WTC11 (cell line): ENCODE measurements around the gene C16orf46. TPM values are rescaled to one million over a fixed set of nuclear protein-coding genes. Genes with fewer than 3 reads are reported as not detected.

ENCODE experiments used
- ATAC-seq: fragments of 200-7000 bp; cut with Tn5 transposase; 2 replicates; pipeline ENCODE4 v1.10.0; 2021; ENCODE audit warnings: mild to moderate bottlenecking, moderate library complexity
- CTCF ChIA-PET: fragments of 300-600 bp; sonication (Branson Sonifier 250); formaldehyde crosslinking; loops from one replicate; lab custom pipeline; 2021; ENCODE audit warnings: antibody characterized with exemption; lab: Charles Lee
- POLR2A ChIA-PET: fragments of 350-600 bp; sonication (Branson Sonifier 250); formaldehyde crosslinking; loops from one replicate; lab custom pipeline; 2021; ENCODE audit warnings: antibody characterized with exemption; lab: Charles Lee
- DNase-seq: peaks from one replicate; pipeline ENCODE4 v3.0.0; 2021; ENCODE audit warnings: low spot score
- H3K27ac Mint-ChIP-seq: 2 replicates; pipeline ENCODE4 v1.8.0; 2021; ENCODE audit warnings: mixed read lengths
- H3K27me3 Mint-ChIP-seq: 2 replicates; pipeline ENCODE4 v1.8.0; 2021; ENCODE audit warnings: low read depth, mild to moderate bottlenecking, moderate library complexity, mixed read lengths
- H3K36me3 Mint-ChIP-seq: 2 replicates; pipeline ENCODE4 v1.8.0; 2021; ENCODE audit warnings: mixed read lengths
- H3K4me1 Mint-ChIP-seq: 2 replicates; pipeline ENCODE4 v1.8.0; 2022; ENCODE audit warnings: mixed read lengths
- H3K4me3 Mint-ChIP-seq: 2 replicates; pipeline ENCODE4 v1.8.0; 2021; ENCODE audit warnings: mild to moderate bottlenecking, moderate library complexity, mixed read lengths
- H3K9me3 Mint-ChIP-seq: 2 replicates; pipeline ENCODE4 v1.8.0; 2021; ENCODE audit warnings: mixed read lengths
- CREB1 ChIP-seq: sonication (generic); formaldehyde crosslinking; IDR thresholded peaks from 2 replicates; pipeline ENCODE4 v1.8.0; 2023; ENCODE audit warnings: mild to moderate bottlenecking, missing genetic modification reagents
- OVOL2 ChIP-seq: fragments of 250-450 bp; sonication (Bioruptor Pico); IDR thresholded peaks from 2 replicates; pipeline ENCODE4 v1.9.0; 2021; ENCODE audit warnings: mild to moderate bottlenecking, borderline replicate concordance
- RELA ChIP-seq: sonication (generic); formaldehyde crosslinking; IDR thresholded peaks from 2 replicates; pipeline ENCODE4 v1.8.1; 2022; ENCODE audit warnings: missing genetic modification reagents, mild to moderate bottlenecking, borderline replicate concordance
- SMAD4 ChIP-seq: sonication (generic); formaldehyde crosslinking; IDR thresholded peaks from 2 replicates; pipeline ENCODE4 v1.8.0; 2022; ENCODE audit warnings: mild to moderate bottlenecking, missing genetic modification reagents
- SP1 ChIP-seq: sonication (generic); formaldehyde crosslinking; conservative IDR thresholded peaks from 2 replicates; pipeline ENCODE4 v1.8.1; 2022; ENCODE audit warnings: missing genetic modification reagents
- TCF7 ChIP-seq: sonication (generic); formaldehyde crosslinking; IDR thresholded peaks from 2 replicates; pipeline ENCODE4 v1.8.0; 2022; ENCODE audit warnings: mild to moderate bottlenecking, low read depth, missing genetic modification reagents, moderate library complexity
- TEAD4 ChIP-seq: sonication (generic); formaldehyde crosslinking; IDR thresholded peaks from 2 replicates; pipeline ENCODE4 v1.8.0; 2022; ENCODE audit warnings: mild to moderate bottlenecking, missing genetic modification reagents
- total RNA-seq: library from RNA; stranded (reverse); gene quantifications from 3 replicates; pipeline ENCODE4 v1.2.3, GENCODE V29; 2021
- TF ChIP-seq, protein P1 (sequence below): sonication (generic); formaldehyde crosslinking; IDR thresholded peaks from 2 replicates; pipeline ENCODE4 v1.8.1; 2022; ENCODE audit warnings: mild to moderate bottlenecking, missing genetic modification reagents, moderate library complexity, borderline replicate concordance
- TF ChIP-seq, protein P2 (sequence below): sonication (generic); formaldehyde crosslinking; IDR thresholded peaks from 2 replicates; pipeline ENCODE4 v1.8.1; 2023; ENCODE audit warnings: mild to moderate bottlenecking, moderate library complexity, missing genetic modification reagents
- TF ChIP-seq, protein P3 (sequence below): sonication (generic); formaldehyde crosslinking; conservative IDR thresholded peaks from 2 replicates; pipeline ENCODE4 v1.8.1; 2022; ENCODE audit warnings: mild to moderate bottlenecking, missing genetic modification reagents
- TF ChIP-seq, protein P4 (sequence below): fragments of 200-600 bp; IDR thresholded peaks from 2 replicates; pipeline ENCODE4 v1.8.0; 2022; ENCODE audit warnings: antibody characterized with exemption
- TF ChIP-seq, protein P5 (sequence below): sonication (generic); formaldehyde crosslinking; IDR thresholded peaks from 2 replicates; pipeline ENCODE4 v1.8.1; 2023; ENCODE audit warnings: mild to moderate bottlenecking, missing genetic modification reagents, moderate library complexity
- TF ChIP-seq, protein P6 (sequence below): sonication (generic); formaldehyde crosslinking; conservative IDR thresholded peaks from 2 replicates; pipeline ENCODE4 v1.8.1; 2023; ENCODE audit warnings: mild to moderate bottlenecking, low read depth, missing genetic modification reagents, moderate library complexity

The C16orf46 gene
- total RNA-seq, 1 experiment from 2014 or later = 1.2 TPM

DNA sequence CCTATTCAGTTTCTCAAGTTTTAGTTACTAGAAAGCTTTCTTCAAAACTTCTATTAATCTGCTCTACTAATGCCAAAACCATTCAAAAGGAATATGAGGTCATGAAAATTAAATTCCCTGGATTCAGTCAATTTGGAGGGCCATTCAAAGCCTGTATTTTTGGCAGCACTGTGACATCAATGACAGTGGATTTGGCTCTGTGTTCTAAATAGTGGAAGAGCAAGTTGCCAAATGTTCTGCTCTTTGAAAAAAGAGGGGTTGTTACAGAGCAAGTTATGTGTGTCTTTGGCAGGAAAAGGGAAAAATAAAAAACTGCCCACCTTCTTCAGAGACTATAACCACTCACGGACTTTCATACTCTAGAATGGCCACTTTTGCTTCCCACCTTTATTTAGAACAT is 3.2 kb upstream of the C16orf46 start:
- DNase-seq (no peak), ATAC-seq (no peak)
- Mint-ChIP-seq H3K9me3 (no peaks in the 10 kb centered on the region), H3K36me3 (peaks cover 9% of the 10 kb centered on the region), H3K4me1 (peaks cover 7% of the 10 kb centered on the region; the same call in 1 of the 2 replicates), H3K4me3 (no peak overlapping the region), H3K27ac (no peak overlapping the region), H3K27me3 (no peaks in the 10 kb centered on the region; the same call in 1 of the 2 replicates)
- CTCF ChIA-PET = no interaction called here
- TF ChIP-seq, protein P1, sequence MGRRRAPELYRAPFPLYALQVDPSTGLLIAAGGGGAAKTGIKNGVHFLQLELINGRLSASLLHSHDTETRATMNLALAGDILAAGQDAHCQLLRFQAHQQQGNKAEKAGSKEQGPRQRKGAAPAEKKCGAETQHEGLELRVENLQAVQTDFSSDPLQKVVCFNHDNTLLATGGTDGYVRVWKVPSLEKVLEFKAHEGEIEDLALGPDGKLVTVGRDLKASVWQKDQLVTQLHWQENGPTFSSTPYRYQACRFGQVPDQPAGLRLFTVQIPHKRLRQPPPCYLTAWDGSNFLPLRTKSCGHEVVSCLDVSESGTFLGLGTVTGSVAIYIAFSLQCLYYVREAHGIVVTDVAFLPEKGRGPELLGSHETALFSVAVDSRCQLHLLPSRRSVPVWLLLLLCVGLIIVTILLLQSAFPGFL (CRISPR knock-in tag) = no peak
- TF ChIP-seq SP1 = no peak
- TF ChIP-seq TCF7 (CRISPR knock-in tag) = no peak
- TF ChIP-seq, protein P2, sequence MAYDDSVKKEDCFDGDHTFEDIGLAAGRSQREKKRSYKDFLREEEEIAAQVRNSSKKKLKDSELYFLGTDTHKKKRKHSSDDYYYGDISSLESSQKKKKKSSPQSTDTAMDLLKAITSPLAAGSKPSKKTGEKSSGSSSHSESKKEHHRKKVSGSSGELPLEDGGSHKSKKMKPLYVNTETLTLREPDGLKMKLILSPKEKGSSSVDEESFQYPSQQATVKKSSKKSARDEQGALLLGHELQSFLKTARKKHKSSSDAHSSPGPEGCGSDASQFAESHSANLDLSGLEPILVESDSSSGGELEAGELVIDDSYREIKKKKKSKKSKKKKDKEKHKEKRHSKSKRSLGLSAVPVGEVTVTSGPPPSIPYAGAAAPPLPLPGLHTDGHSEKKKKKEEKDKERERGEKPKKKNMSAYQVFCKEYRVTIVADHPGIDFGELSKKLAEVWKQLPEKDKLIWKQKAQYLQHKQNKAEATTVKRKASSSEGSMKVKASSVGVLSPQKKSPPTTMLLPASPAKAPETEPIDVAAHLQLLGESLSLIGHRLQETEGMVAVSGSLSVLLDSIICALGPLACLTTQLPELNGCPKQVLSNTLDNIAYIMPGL (CRISPR knock-in tag) = no peak
- TF ChIP-seq, protein P3, sequence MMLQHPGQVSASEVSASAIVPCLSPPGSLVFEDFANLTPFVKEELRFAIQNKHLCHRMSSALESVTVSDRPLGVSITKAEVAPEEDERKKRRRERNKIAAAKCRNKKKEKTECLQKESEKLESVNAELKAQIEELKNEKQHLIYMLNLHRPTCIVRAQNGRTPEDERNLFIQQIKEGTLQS (CRISPR knock-in tag) = no peak
- TF ChIP-seq, protein P4, sequence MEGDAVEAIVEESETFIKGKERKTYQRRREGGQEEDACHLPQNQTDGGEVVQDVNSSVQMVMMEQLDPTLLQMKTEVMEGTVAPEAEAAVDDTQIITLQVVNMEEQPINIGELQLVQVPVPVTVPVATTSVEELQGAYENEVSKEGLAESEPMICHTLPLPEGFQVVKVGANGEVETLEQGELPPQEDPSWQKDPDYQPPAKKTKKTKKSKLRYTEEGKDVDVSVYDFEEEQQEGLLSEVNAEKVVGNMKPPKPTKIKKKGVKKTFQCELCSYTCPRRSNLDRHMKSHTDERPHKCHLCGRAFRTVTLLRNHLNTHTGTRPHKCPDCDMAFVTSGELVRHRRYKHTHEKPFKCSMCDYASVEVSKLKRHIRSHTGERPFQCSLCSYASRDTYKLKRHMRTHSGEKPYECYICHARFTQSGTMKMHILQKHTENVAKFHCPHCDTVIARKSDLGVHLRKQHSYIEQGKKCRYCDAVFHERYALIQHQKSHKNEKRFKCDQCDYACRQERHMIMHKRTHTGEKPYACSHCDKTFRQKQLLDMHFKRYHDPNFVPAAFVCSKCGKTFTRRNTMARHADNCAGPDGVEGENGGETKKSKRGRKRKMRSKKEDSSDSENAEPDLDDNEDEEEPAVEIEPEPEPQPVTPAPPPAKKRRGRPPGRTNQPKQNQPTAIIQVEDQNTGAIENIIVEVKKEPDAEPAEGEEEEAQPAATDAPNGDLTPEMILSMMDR = no peak
- TF ChIP-seq, protein P5, sequence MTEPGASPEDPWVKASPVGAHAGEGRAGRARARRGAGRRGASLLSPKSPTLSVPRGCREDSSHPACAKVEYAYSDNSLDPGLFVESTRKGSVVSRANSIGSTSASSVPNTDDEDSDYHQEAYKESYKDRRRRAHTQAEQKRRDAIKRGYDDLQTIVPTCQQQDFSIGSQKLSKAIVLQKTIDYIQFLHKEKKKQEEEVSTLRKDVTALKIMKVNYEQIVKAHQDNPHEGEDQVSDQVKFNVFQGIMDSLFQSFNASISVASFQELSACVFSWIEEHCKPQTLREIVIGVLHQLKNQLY = no peak
- POLR2A ChIA-PET = no interaction called here

DNA sequence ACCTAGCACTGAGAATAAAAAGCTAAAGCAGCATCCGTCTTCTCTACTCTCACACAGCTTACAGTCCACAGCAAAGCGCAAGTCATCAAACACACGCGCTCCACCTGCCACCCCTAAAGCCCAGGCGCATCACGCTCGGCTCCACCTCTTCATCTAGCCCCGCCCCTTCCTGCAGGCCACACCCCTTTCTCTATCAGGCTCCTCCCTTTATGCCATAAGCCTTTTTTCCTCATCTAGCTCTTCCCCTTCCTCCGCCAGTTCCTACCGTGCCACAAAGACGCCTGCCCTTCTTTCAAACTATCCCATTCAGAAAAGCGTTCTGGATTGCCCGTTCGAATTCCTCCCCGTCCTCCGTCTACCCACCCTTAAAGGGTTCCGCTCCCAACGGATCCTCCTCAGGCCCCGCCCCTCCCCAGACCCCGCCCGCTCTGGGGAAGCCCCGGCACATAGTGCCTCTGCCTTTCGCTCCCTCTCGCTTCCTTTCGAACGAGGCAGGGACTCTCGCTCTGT is 417 bp downstream of the C16orf46 start:
- POLR2A ChIA-PET = interaction anchor here (0.6 to 1.6 kb wide), 4 partner anchors 16 to 105 kb away, joined by 3 to 7 read pairs (median 4); partner anchors contain the start of gene ATMIN
- H3K4me1 Mint-ChIP-seq = peaks cover 20% of the 10 kb centered on the region
- no peak overlapping the region for H3K4me3 Mint-ChIP-seq
- H3K36me3 Mint-ChIP-seq = no peaks in the 10 kb centered on the region; the same call in 1 of the 2 replicates
- no peaks in the 10 kb centered on the region; the same call in 1 of the 2 replicates for H3K27me3 Mint-ChIP-seq
- no peak for TF ChIP-seq TEAD4 (CRISPR knock-in tag)
- no peak for TF ChIP-seq CREB1 (CRISPR knock-in tag)
- TF ChIP-seq TCF7 (CRISPR knock-in tag) = no peak
- TF ChIP-seq, protein P3 (CRISPR knock-in tag) = no peak
- TF ChIP-seq SMAD4 (CRISPR knock-in tag) = no peak
- TF ChIP-seq OVOL2 (CRISPR knock-in tag) = no peak
- TF ChIP-seq SP1 = no peak
- no peak for TF ChIP-seq RELA (CRISPR knock-in tag)
- TF ChIP-seq, protein P6, sequence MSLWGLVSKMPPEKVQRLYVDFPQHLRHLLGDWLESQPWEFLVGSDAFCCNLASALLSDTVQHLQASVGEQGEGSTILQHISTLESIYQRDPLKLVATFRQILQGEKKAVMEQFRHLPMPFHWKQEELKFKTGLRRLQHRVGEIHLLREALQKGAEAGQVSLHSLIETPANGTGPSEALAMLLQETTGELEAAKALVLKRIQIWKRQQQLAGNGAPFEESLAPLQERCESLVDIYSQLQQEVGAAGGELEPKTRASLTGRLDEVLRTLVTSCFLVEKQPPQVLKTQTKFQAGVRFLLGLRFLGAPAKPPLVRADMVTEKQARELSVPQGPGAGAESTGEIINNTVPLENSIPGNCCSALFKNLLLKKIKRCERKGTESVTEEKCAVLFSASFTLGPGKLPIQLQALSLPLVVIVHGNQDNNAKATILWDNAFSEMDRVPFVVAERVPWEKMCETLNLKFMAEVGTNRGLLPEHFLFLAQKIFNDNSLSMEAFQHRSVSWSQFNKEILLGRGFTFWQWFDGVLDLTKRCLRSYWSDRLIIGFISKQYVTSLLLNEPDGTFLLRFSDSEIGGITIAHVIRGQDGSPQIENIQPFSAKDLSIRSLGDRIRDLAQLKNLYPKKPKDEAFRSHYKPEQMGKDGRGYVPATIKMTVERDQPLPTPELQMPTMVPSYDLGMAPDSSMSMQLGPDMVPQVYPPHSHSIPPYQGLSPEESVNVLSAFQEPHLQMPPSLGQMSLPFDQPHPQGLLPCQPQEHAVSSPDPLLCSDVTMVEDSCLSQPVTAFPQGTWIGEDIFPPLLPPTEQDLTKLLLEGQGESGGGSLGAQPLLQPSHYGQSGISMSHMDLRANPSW (CRISPR knock-in tag) = no peak
- DNase-seq (peak; percentile 88), ATAC-seq (peak; percentile 87)
- no peak overlapping the region for H3K27ac Mint-ChIP-seq
- no peaks in the 10 kb centered on the region for H3K9me3 Mint-ChIP-seq
- CTCF ChIA-PET = interaction anchor here (0.7 to 7.9 kb wide), 5 partner anchors 13 to 129 kb away, joined by 3 to 68 read pairs (median 6); partner anchors contain the start of gene ATMIN
